Occipital lobe (tissue), 2 donors: Measurements from ENCODE around the gene SMG6. TPM values are rescaled to one million over a fixed set of nuclear protein-coding genes. Genes with fewer than 3 reads are reported as not detected.
"Not testable (repeated sequence)": the region's sequence is repeated elsewhere in the genome, so short reads cannot be mapped to it uniquely, and the experiment has no call there.

ENCODE experiments used
- DNase-seq: peaks from one replicate; lab custom pipeline; 2025; lab: John Stamatoyannopoulos, UW
- total RNA-seq: library from RNA; depleted of rRNA; stranded (reverse); fragments of >200 nt; gene quantifications from one replicate; pipeline ENCODE4 v1.2.3, GENCODE V29; 2014

The SMG6 gene
- total RNA-seq, 1 donor from 2014 or later, result 19.8 TPM

DNA sequence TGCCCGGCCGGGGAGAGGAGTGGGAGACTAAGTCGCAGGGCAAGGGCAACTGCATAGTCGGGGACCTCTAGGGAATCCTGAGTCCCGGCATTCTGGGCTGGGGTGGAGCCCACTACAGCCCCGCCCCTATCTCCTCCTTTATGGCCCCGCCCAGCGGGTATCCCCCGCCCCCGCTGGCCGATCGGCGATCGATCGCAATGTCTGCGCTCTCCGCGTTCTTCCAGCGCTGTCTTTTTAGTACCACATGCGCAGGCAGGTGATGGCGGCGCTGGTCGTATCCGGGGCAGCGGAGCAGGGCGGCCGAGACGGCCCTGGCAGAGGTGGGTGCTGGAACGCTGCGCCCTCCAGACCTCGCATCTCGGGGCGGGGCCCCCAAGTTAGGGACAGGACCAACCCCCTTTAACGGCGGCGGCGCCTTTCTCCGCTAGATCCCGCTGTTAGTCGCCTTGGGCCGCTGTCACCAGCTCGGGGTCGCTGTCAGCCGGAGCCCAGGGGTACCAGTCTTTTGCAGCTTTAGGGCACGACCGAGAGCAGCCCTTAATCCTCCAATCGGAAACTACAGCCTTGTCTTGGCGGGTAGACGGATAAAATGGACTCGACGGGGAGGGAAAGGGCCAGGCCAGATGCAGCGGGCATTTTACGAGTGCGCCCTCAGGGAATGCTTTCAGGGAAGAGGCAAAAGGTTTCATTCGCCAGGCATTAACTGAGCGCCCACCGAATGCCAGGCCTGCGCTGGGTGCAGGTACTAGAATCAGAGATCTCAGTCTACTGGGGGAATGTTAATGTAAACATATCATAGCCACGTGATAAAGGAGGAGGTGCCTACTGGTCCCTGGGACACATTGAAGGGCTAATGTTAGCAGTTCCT, 273.4 kb downstream of the SMG6 start, which contains the start of gene DPH1:
TSS of gene DPH1 (plus strand) at position 243 of the 868 bp plus-strand sequence. CDS start at position 260, 17 bp downstream.
- DNase-seq, result peak; percentile 87

DNA sequence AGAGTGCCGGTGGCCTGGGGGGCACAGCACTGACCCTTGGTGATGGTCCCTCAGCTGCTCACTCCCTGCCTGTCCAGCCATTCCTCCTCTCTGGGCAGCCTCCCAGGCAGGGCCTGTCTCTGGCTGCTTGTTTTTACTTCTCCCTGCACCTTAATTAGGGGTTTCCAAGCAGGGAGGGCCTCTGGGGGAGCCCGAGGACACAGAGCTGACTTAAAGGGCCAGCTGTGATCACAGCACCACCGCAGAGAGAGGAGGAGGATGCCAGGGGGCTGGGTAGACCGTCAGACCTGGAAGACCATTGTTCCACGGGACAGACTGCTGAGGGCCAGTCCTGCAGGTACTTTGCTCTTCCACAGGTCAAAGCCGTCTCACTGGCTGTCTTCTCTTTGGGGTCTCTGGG, 274.8 kb downstream of the SMG6 start:
- no peak for DNase-seq

DNA sequence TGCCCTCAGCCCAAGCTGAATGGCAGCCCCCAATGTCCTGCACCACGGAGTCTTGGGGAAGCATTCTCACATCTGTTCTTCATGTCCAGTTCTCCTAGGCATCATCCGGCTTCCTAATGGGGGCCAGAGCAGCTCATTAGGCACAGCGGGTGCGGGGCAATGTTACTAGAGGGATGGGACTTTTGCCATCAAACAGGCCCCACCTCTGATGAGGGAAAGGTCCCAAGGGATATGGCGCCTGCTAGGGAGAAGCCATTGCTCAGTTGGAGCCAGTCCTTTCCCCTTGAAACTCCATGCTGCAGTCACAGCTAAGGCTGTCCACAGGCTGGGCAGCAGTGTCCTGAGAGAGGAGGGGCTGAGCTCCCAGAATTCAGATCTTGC, 275.4 kb downstream of the SMG6 start:
- no peak for DNase-seq

DNA sequence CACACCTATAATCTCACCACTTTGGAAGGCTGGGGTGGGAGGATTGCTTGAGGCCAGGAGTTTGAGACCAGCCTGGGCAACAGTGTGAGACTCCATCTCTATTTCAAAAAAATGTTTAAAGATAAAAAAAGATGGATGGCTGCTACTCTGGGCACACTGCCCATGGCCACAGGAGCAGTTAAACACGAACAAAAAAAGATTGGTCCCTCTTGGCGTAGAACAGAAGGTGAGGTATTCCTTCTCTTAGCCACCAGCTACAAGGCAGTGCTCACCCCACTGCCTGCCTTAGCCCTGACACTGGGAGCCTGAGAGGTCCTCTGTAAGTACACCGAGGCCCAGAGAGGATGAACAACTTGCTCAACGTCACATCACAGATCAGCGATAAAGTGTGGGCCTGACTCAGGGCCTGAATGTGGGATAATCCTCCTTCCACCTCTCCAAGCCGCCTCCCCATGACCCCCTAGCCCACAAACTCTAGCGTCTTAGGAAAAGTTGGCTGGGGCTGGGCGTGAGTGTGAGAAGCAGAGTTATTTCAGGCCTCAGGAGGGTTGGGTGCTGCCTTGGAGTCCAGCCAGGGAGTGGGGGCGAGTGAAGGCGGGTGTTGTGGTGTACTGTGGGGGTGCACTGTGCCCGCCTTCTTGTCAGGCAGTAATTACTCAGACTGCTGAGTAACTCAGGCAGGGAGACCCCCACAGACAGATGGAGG, 275.9 kb downstream of the SMG6 start:
- no peak for DNase-seq

DNA sequence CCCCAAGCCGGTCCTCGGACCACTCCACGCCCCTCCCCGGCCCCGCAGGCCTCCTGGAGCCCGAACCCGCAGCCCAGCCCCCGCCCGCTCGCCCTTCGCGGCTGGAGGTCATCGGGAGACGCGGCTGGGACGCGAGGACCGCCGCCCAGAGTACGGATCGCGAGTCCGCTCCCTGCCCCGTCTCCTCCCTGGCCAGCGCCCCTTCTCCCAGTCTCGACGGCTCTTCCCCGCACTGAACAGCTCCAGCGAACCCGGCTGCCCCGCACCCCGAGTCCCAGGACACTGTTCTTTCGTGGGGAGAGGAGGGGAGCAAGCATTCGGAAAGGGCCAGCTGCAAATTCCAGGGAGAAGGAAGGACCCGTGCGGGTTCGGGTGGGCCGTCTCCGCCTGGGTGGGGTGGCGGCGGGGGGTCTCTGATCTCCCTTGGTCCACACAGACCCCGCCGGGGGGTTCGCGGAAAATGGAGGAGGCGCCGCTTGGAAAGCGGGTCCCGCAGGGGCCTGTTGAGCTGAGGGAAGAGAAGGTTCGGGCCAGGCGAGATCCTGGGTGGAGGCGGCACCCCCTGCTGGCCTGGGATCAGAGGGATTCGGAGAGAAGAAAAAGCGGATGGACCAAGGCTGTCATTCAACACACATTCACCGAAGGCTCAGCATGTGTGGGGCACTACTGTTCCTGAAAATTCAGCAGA, 277.8 kb downstream of the SMG6 start:
- peak; percentile 46 for DNase-seq

DNA sequence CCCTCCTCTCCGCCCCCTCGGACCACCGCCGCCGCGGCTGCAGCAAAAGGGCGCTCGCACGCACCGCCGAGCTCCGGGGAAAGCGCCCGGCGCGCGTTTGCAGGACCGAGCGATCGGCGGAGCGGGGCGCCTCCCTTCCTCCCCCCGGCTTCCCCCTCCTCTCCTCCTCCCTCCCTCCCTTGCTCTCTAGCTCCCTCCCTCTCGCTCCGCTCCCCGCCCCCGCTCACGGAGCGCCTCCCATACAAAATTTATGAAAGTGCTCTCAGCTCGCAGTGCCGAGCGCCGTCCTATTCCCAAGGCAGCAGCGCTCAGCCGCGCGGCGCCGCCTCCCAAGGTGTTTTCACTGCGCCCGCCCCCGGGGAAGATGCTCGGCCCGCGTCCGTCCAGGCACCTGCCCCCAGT, 278.4 kb downstream of the SMG6 start, which contains the start of gene RTN4RL1:
TSS of gene RTN4RL1 (minus strand) at position 115 of the 402 bp plus-strand sequence. CDS start 469 bp downstream, outside the sequence.
- DNase-seq, result peak; percentile 80

DNA sequence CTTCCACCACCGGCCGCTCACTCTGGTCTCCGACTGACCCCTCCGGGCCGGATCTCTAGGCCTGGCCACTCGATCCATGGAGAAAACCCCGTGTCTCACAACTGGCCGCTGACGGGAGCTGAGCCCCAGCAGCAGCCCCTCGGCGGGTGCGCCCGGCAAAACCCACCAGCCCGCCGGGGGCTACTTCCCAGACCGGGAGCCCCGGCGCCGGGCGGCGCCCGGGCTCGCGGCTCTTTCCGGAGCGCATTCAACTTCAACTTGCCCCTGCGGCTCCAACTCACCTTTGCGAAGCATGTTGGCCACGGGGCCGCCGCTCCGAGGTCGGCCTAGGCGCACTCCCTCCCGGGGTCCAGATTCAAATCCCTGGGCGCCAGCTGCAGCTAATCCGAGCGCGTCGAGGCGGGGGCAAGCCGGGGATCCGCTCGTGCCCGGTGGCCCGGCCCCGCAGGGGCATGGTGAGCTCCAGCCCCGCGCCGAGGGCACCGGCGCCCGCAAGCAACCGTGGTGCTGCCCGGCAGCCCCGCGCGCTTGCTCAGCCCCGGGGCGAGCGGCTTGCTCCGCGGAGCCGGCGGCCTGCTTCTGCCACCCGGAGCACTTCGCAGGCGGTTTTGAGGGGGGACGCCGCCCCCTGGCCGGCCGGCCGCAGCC, 278.9 kb downstream of the SMG6 start:
- no peak for DNase-seq

DNA sequence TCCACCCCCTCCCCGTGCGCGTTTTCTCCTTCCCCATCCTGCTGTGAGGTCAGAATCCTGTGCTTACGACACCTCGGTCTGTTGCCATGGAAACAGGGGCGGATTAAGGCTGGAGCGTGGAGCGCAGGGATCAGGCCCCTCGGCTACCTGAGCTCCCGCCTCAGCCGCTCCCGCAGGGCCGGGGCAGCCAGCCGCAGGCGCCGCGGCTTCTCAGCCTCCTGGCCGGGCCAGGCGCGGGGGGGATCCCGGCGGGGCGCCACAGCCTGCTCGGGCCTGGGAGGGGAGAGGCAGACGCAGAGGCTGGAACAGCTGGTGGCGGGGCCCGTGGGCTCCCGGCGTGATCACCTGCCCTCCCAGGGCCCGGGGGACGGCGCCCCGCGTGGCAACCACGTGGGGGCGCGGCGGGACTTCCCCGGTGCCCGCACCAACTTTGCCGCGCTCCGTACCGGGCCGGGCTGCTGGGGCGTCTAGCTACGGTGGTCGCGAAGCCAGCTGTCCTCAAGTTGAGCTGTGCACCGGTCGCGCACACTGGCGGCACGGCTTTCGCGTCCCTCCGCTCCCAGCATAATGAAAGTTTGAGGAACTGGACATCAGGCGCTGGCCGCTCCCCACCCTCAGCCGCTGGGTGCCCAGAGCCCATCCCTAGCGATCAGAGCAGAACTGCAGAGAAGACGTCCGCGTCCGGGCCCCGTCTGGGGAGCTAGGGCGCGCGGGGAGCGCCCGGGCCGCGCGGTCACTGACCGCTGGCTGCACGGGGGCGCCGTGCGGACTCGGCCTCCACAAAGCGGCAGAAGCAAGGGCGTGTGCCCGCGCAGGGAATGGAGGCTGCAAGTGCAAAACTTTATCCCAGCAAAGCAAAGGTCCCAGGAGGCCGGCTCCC, 279.7 kb downstream of the SMG6 start:
- no peak for DNase-seq

DNA sequence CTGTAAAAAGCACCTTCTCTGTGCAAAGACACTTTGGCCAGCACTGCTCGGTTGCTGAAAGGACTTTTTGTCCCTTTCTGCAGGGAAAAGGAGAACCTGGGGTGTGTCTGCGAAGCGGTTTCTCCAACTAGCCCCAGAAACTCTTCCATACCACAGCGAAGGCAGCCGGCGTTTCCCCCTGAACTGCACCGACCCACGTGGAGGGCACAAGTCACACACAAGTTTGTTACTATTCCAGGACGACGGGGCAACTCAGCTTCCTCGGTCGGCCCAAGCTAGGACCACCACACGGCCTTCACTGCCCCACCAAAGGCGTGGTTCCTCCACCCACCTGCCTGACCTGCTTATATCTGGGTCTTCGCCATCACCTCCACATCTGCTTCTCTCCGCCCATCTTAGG, 280.3 kb downstream of the SMG6 start:
- DNase-seq, result no peak

DNA sequence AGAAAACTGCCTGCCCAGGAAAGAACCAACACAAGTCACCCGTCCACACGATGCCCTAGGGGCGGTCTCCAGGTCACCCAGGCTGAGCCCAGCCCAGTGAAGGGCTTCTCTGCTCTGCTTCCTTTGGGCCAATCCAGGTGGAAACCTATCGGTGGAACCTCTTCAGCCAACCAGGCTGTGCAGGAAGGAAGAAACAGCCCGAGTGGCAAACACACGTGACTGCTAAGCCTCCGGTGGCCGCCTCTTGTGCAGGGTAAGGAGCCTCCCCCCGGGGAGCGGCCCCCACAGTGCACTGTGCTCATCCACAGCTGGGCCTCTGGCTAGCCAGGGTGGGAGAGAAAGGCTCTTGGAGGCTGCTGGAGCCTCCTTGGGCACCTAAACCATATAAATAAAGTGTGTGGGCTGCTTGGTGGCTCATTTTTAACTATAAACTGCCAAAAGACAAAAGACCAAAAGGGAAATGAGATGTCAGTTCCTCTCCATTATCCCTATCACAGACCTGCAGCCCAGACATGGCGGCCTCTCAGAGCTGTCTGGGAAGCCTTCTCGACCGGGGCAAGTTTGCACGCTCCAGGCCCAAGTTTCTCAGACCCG, 280.8 kb downstream of the SMG6 start:
- no peak for DNase-seq

DNA sequence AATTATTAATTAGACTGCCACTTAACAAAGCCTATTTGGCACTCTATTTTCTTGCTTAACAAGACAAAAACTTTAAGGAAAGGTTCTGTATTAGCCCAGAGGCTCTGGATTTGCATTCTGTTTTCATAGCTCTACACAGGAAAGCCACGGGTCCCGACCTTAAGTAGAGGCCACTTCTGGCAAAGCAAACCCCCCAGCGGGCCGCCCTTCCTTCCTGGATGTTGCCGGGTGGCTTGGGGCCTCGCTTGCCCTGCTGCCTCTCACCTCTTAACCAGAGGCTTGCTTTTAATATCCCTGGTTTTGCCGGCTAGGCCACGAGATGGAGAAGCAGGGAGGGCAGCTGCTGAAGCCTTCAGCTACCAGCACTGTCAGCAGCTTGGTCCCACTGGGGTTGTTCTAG, 282.9 kb downstream of the SMG6 start:
- DNase-seq, result no peak

DNA sequence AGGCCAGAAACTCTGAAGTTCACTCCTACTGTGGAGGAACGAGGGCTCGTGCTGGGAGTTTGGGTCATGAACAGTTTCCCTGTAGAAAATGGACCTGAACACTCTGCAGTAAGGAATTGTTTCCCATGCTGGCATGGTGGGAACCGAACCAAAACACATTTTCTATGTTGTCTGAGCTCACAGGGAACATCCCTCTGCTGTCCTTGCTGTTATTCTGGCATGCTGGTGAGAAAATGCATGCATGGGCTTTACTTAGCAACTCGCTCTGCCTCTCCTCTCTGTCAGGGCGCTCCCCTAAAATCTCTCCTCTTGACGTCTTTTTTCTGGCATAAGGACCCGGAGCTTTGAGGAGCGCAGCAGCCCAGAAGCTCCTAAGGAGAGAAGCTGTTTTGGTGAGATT, 283.9 kb downstream of the SMG6 start:
- no peak for DNase-seq

DNA sequence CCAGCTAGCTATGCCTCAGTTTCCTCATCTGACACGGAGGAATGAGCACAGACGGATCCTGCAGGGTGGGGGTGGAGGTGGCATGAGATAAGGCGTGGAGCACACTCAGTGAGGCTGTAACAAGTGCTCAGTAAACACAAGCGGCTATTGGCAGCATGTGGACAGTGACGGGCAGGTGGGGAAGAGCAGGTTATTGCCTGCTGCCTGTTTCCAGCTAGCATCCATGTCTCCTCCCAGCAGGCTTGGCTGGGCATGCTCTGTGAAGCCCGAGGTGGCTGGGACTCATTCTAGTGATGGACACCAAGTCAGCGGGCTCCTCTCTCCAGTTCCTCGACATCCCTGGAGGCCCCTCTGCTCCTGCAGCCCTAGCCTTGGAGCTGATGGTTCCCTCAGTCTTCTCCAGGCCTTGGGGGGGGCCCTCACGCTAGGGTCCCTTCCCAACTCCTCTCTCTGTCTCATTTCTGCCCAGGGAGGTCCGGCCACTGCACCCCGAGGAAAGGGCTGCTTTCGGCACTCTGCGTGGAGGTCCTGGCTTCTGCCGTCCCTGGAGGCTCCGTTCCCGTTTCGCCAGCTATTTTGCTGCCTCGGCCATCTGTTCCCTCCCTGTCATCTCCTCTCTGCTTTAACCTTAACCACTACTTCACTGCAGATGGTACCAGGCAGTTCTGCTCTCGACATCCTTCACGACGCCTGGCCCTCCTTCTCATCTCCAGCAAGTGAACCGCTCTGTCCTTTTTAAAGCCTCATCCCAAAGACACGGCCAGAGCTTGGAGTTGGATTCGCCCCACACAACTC, 284.7 kb downstream of the SMG6 start:
- no peak for DNase-seq

DNA sequence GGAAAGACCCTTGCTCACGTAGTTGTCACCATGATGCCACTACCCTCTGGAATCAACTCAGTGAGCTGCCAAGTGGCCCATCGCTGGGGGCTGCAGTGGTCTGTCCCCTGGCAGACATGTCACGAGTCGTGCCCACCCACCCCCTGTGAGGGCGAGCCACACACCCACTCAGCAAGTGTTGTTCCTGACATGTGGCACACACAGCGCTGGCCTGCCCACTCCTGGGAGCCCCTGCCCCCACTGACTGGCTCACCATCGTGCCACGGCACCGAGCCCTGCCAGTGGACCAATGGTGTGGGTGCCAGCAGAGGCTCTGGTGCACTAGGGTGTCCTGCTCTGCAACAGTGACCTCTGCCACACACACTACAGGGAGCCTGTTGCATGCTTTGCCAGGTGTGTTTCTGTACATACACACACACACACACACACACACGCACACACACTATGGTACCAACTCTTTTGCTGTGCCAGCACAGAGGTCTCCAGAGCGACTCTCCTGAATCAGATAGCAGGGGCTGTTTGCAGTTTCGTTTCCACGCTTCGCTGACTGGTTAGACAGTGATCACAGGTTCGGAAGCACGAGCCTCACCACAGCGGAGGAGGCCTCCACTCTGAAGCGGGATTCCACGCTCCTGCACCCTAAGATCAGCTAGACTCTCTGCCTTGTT, 286.2 kb downstream of the SMG6 start:
- DNase-seq, result no peak

DNA sequence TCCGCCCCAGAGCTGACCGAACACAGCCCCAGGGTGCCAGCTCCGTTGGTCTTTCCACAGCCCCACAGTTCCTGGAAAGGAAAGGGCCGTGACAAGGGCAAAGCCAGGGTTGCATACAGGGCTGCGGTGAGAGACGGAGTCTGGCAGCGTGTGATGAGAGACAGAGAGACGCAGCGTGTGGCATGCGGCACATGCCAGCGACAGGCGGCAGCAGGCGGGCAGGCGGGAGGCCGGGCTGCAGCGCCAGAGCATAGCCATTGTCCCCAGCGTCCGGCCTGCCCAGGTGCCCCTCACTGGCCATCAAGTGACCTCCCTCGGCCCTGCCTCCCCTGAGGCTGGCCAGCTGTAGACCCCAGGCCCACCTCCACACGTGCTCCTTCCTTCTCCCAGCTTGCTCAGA, 287.1 kb downstream of the SMG6 start:
- no peak for DNase-seq

DNA sequence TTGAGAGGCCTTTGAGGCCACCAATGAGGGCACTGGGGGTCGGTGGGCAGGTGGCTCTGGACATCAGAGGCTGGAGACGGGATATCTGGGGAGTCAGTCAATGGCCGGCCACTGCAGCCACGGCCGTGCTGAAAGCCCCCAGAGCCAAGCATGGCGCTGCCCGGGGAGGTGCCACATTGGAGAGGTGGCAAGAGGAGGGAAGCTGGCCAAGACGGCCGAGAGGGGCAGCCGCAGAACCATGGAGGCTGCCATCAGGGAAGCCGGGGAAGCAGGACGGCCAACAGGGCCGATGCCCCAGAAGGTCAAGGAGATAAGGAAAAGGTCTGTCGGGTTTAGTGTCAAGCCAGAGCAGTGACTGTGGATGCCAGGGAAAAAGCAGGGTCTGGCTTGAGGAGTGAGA, 288.3 kb downstream of the SMG6 start:
- no peak for DNase-seq

DNA sequence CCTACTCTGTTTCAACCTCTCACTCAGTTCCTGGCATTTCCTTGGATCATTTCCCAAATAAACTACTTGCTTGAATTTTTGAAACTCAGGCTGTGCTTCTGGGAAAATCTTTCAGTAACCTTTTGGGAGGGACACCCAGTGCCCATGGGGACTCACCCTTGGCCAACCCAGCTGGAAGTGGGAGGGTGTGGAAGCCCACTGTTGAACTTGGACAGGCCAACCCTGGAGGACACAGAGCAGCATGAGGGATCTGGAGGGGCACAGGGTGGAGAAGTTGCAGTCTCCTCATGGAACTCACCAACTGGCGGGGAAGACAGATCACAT, 289.6 kb downstream of the SMG6 start:
- no peak for DNase-seq

DNA sequence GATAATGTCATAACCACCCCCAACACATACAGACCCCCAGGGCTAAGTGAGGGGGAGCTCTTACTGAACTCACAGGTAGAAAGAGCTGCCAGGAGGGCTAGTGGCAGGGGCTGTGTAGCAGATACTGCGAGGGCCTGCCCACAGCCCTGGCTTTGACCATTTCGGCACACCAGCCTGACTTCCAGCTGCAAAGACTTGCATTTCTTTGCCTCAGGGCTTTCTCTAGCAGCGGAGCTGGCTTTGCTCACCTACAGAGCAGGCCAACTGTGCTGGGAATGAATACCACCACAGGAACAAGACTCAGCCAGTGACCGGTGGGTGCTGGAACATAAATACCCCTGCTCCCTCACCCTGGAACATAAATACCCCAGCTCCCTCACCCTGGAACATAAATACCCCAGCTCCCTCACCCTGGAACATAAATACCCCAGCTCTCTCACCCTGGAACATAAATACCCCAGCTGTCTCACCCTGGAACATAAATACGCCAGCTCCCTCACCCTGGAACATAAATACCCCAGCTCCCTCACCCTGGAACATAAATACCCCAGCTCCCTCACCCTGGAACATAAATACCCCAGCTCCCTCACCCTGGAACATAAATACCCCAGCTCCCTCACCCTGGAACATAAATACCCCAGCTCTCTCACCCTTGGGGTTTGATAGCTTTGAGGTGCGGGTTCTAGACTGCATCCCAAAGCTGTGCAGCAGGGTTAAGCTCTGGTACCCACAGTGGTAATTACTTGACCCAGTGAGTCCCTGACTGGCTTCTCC, 290.2 kb downstream of the SMG6 start:
- not testable (repeated sequence) for DNase-seq
